ENCODE results near the gene DLST.

DNA sequence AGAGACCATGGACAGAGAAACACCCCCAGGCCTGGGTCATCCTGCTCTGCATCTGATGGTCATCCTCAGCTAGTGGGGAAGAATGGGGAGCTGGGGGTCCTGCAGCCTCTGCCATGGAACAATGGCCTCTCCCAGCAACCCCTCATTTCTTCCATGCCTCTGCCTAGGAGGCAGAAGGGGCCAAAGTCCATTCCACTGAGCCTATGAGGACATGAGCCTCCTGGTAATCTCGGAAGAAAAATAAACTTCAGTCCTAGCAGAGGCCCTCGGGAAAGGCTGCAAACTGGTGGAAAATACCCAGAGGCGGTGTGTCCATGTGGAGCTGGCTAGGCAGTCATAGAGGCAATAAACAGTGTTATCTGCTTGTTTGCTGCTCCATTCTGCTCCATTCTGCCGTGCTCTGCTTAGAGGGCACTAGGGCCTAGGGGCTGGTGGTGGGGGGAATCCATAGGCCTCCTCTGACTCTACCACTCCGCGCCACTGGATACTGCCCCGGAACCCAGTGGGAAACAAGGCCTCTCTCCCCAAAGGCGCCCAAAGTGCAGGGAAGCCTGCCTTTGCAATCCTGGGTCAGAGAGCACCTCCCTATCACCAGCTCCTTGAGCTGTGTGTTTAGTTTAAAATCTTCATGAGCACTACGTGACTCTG is 69.2 kb downstream of the DLST start:
- TF ChIP-seq, protein P1, sequence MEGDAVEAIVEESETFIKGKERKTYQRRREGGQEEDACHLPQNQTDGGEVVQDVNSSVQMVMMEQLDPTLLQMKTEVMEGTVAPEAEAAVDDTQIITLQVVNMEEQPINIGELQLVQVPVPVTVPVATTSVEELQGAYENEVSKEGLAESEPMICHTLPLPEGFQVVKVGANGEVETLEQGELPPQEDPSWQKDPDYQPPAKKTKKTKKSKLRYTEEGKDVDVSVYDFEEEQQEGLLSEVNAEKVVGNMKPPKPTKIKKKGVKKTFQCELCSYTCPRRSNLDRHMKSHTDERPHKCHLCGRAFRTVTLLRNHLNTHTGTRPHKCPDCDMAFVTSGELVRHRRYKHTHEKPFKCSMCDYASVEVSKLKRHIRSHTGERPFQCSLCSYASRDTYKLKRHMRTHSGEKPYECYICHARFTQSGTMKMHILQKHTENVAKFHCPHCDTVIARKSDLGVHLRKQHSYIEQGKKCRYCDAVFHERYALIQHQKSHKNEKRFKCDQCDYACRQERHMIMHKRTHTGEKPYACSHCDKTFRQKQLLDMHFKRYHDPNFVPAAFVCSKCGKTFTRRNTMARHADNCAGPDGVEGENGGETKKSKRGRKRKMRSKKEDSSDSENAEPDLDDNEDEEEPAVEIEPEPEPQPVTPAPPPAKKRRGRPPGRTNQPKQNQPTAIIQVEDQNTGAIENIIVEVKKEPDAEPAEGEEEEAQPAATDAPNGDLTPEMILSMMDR (optimal IDR thresholded peaks at IDR 0.05 in 1 of 3, IDR thresholded peaks at IDR 0.05 in 1 of 3, conservative IDR thresholded peaks at IDR 0.05 in 1 of 3; ENCODE audit: extremely low read depth in 1 of 3, insufficient read depth in 2 of 3, low read length in 3 of 3) = no peak
- TF ChIP-seq EZH2 (IDR thresholded peaks at IDR 0.05; ENCODE audit: low read length) = no peak
